Thyroid gland (tissue), 4 donors: Measurements from ENCODE around the gene KLHDC9. TPM values are rescaled to one million over a fixed set of nuclear protein-coding genes. Genes with fewer than 3 reads are reported as not detected.

Experiments used
- DNase-seq, 2 donors: peaks; one replicate each; pipeline ENCODE4 v3.0.0-alpha.2; 2019
- H3K27ac ChIP-seq, 3 donors: fragments of 200-600 bp; sonication (generic); 1 replicate in 2 of 3; 2 replicates in 1 of 3; pipeline ENCODE4 v1.5.1; 2016 to 2019; ENCODE audit warnings: mild to moderate bottlenecking in 1 of 3, moderate library complexity in 1 of 3
- H3K27me3 ChIP-seq: fragments of 200-600 bp; sonication (generic); one replicate; pipeline ENCODE4 v1.5.1; 2019
- H3K36me3 ChIP-seq, 2 donors: fragments of 200-600 bp; sonication (generic); one replicate each; pipeline ENCODE4 v1.5.1; 2016 to 2019
- H3K4me1 ChIP-seq, 2 donors: fragments of 200-600 bp; sonication (generic); one replicate each; pipeline ENCODE4 v1.5.1; 2017 to 2019
- H3K4me3 ChIP-seq, 3 donors: fragments of 200-600 bp; sonication (generic); replicated peaks in 1 of 3; 1 replicate in 2 of 3; 2 replicates in 1 of 3; pipeline ENCODE4 v1.5.1; 2016; ENCODE audit warnings: mild to moderate bottlenecking in 1 of 3
- H3K9me3 ChIP-seq: fragments of 200-600 bp; sonication (generic); one replicate; pipeline ENCODE4 v1.5.1; 2017
- CTCF ChIP-seq, 6 experiments: fragments of 200-600 bp in 3 of 6; fragments of 450-650 bp in 3 of 6; sonication (generic) in 3 of 6; IDR thresholded peaks; one replicate each; pipeline ENCODE4 v1.5.1; 2016 to 2019; ENCODE audit warnings: antibody characterized with exemption in 6 of 6, mild to moderate bottlenecking in 2 of 6, inconsistent platforms in 1 of 6, moderate library complexity in 1 of 6
- POLR2A ChIP-seq, 2 donors: fragments of 450-650 bp; IDR thresholded peaks; one replicate each; pipeline ENCODE4 v1.6.1; 2017; ENCODE audit warnings: antibody characterized with exemption in 2 of 2, mild to moderate bottlenecking in 2 of 2, moderate library complexity in 1 of 2
- WGBS, 2 donors: methylation state at CpG; one replicate each; pipeline ENCODE4 v1.1.5; 2017; 5-methylcytosine and 5-hydroxymethylcytosine counted together
- intact Hi-C: fragments of 100-400 bp; cut with DNase I; formaldehyde crosslinking; loops from one replicate; pipeline ENCODE4 v1.15.1; 2023
- total RNA-seq, 4 donors: library from RNA; depleted of rRNA; stranded (reverse); fragments of >200 nt; gene quantifications; one replicate each; pipeline ENCODE4 v1.2.3, GENCODE V29; 2016

Gene KLHDC9
- total RNA-seq, 4 donors from 2014 or later, result 6.9 to 31.8 (median 19.2) TPM

DNA sequence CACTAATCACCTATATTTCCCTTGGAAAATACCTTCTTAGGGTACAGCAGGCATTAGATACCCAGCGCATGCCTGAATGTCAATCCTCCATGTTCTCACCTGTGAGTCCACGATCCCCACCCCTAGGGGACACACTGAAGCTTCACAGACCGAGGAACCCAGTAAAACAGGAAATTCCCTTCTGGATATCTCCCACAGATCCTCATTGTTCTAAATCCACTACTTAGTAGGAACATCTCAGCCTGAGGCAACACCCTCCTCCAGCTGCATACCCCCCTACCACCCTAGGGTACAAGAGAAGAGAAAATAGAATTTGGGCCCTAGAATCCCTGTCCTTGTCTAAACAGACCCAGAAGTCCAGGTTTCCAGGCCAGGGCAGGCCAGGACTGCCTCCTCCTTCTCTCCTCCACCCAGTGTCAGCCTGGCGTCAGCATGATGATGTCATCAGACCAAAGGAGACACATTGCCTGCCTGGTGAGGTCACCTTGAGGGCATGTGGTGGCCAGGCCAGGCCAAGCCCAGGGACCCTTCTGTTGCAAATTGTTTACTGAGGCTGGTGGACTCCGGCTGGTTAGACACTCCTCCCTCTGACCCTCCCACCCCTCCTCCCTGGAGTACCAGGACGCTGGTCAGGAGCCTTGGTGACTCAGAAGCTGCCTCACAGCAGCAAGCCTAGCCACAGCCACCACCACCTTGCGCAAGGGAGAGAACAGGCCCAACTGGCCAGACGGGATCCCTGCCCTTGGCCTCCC, 15.0 kb upstream of the KLHDC9 start:
- peak; percentile 45 to 51 for DNase-seq
- Histone ChIP-seq H3K4me1 (peaks cover 0 to 11% of the 10 kb centered on the region in 2 donors), H3K9me3 (no peaks in the 10 kb centered on the region), H3K4me3 (no peak overlapping the region), H3K27ac (peak overlapping the region in 1 of 3 donors; percentile 45), H3K36me3 (no peaks in the 10 kb centered on the region), H3K27me3 (no peaks in the 10 kb centered on the region)
- TF ChIP-seq POLR2A (IDR thresholded peaks at IDR 0.05), result no peak
- no peak for TF ChIP-seq CTCF (IDR thresholded peaks at IDR 0.05)
- 45 to 56% methylated on average over 6 to 8 of the region's 8 CpGs for WGBS, 2 donors
- intact Hi-C loops, result no loop called here

GRCh38 chr1:161083748-161084596, 14.2 kb upstream of the KLHDC9 start:
- DNase-seq, result no peak
- Histone ChIP-seq H3K27me3 (no peaks in the 10 kb centered on the region), H3K9me3 (no peaks in the 10 kb centered on the region), H3K4me1 (peaks cover 0 to 12% of the 10 kb centered on the region in 2 donors), H3K36me3 (no peaks in the 10 kb centered on the region), H3K27ac (no peak overlapping the region), H3K4me3 (no peak overlapping the region)
- WGBS, 2 donors, result 74 to 78% methylated on average over 8 to 10 of the region's 10 CpGs
- TF ChIP-seq POLR2A (IDR thresholded peaks at IDR 0.05), result no peak
- TF ChIP-seq CTCF (IDR thresholded peaks at IDR 0.05), result no peak
- intact Hi-C loops, result no loop called here

- H3K4me3 ChIP-seq, result no peak overlapping the region
- H3K4me1 ChIP-seq, result peaks cover 4 to 18% of the 10 kb centered on the region in 2 donors
- intact Hi-C loops, result no loop called here
- no peaks in the 10 kb centered on the region for H3K36me3 ChIP-seq
- 81 to 83% methylated on average over 1 of the region's 1 CpG for WGBS, 2 donors
- H3K27me3 ChIP-seq, result no peaks in the 10 kb centered on the region
- no peak for DNase-seq
- TF ChIP-seq CTCF (IDR thresholded peaks at IDR 0.05) (no peak), POLR2A (IDR thresholded peaks at IDR 0.05) (no peak)
- H3K9me3 ChIP-seq, result no peaks in the 10 kb centered on the region
- no peak overlapping the region for H3K27ac ChIP-seq
Observed at GRCh38 chr1:161084597-161084988, 13.6 kb upstream of the KLHDC9 start.

- intact Hi-C loops, result no loop called here
- H3K27ac ChIP-seq, result no peak overlapping the region
- peaks cover 4 to 19% of the 10 kb centered on the region in 2 donors for H3K4me1 ChIP-seq
- WGBS, 2 donors, result 73 to 80% methylated on average over 2 of the region's 2 CpGs
- no peaks in the 10 kb centered on the region for H3K9me3 ChIP-seq
- H3K36me3 ChIP-seq, result no peaks in the 10 kb centered on the region
- H3K4me3 ChIP-seq, result no peak overlapping the region
- TF ChIP-seq POLR2A (IDR thresholded peaks at IDR 0.05) (no peak), CTCF (IDR thresholded peaks at IDR 0.05) (no peak)
- DNase-seq, result no peak
- H3K27me3 ChIP-seq, result no peaks in the 10 kb centered on the region
Observed at GRCh38 chr1:161085165-161085564, 13.0 kb upstream of the KLHDC9 start.

GRCh38 chr1:161086457-161086856, 11.7 kb upstream of the KLHDC9 start:
- TF ChIP-seq CTCF (IDR thresholded peaks at IDR 0.05) (no peak), POLR2A (IDR thresholded peaks at IDR 0.05) (no peak)
- DNase-seq, result no peak
- Histone ChIP-seq H3K4me1 (peaks cover 4 to 19% of the 10 kb centered on the region in 2 donors), H3K9me3 (no peaks in the 10 kb centered on the region), H3K36me3 (no peaks in the 10 kb centered on the region), H3K27ac (no peak overlapping the region), H3K4me3 (no peak overlapping the region), H3K27me3 (no peaks in the 10 kb centered on the region)
- intact Hi-C loops, result no loop called here
- 57 to 83% methylated on average over 4 of the region's 4 CpGs for WGBS, 2 donors
